ENCODE results near the gene ANXA4. TPM values are rescaled to one million over a fixed set of nuclear protein-coding genes. Genes with fewer than 3 reads are reported as not detected.
A peak's percentile ranks its signal among the peaks of the same experiment; 100 is the strongest.

Gene ANXA4
- total and polyA plus RNA-seq, 2 of the 13 experiments (the other 11 are each of a cell fraction or from before 2014, with no cell fraction given): 155 to 168 TPM

DNA sequence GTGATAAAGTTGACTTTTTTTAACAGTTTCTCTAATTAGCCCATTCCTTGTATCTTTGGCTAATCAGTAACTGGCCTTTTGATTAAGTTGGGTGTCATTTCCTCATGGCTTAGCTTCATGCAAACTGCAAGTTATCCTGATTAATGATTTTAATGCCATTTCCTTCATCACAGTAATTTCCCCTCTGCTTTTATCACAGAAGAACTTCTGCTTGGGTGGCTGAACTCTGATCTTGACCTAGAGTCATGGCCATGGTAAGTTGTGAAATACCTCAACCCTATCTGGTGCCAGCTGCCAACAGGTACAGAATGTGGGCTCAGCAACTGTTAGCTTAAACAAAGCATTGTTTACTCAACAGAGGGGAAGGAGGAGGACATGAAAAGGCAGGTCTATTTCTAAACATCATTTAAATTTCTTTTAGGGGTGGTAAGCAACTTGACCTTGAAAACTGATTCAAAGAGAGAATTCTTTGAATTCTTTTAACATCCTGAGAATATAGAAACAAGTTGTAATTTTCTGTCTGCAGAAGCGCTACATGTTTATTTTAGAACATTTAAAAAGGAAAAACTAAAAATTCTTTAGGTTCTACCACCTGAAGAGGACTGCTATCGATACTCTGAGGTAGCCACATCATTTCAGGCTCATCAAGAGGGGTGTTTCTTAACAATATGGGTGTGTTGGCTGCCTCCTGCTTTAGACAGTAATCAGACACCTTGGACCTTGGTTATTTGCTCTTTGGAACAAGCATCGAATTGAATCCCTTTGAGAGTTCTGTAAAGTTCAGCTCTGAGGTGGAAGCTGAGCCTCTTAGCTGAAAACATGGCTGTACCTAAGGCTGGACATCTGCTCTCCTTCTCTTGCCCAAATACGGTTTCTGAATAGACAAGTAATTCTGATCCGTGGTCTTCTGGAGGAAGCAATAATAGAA lies 39.7 kb downstream of the ANXA4 start (continued):
- TF ChIP-seq, protein P1, sequence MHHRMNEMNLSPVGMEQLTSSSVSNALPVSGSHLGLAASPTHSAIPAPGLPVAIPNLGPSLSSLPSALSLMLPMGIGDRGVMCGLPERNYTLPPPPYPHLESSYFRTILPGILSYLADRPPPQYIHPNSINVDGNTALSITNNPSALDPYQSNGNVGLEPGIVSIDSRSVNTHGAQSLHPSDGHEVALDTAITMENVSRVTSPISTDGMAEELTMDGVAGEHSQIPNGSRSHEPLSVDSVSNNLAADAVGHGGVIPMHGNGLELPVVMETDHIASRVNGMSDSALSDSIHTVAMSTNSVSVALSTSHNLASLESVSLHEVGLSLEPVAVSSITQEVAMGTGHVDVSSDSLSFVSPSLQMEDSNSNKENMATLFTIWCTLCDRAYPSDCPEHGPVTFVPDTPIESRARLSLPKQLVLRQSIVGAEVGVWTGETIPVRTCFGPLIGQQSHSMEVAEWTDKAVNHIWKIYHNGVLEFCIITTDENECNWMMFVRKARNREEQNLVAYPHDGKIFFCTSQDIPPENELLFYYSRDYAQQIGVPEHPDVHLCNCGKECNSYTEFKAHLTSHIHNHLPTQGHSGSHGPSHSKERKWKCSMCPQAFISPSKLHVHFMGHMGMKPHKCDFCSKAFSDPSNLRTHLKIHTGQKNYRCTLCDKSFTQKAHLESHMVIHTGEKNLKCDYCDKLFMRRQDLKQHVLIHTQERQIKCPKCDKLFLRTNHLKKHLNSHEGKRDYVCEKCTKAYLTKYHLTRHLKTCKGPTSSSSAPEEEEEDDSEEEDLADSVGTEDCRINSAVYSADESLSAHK (CRISPR knock-in tag; IDR thresholded peaks at IDR 0.05; ENCODE audit: borderline replicate concordance): no peak
- TF ChIP-seq, protein P2, sequence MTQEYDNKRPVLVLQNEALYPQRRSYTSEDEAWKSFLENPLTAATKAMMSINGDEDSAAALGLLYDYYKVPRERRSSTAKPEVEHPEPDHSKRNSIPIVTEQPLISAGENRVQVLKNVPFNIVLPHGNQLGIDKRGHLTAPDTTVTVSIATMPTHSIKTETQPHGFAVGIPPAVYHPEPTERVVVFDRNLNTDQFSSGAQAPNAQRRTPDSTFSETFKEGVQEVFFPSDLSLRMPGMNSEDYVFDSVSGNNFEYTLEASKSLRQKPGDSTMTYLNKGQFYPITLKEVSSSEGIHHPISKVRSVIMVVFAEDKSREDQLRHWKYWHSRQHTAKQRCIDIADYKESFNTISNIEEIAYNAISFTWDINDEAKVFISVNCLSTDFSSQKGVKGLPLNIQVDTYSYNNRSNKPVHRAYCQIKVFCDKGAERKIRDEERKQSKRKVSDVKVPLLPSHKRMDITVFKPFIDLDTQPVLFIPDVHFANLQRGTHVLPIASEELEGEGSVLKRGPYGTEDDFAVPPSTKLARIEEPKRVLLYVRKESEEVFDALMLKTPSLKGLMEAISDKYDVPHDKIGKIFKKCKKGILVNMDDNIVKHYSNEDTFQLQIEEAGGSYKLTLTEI (CRISPR knock-in tag; conservative IDR thresholded peaks at IDR 0.05): no peak
- TF ChIP-seq JUN (CRISPR knock-in tag; IDR thresholded peaks at IDR 0.05): peak; percentile 64
- TF ChIP-seq ZNF260 (CRISPR knock-in tag; IDR thresholded peaks at IDR 0.05; ENCODE audit: borderline replicate concordance, low read depth): no peak
- TF ChIP-seq ZNF20 (CRISPR knock-in tag; IDR thresholded peaks at IDR 0.05): no peak
- no peak for TF ChIP-seq U2AF2 (IDR thresholded peaks at IDR 0.05; ENCODE audit: low read depth, low read length)
- no peak; the same call in 1 of the 2 replicates for TF ChIP-seq SATB2 (CRISPR knock-in tag; IDR thresholded peaks at IDR 0.05)
- TF ChIP-seq MEIS1 (CRISPR knock-in tag; IDR thresholded peaks at IDR 0.05; ENCODE audit: borderline replicate concordance): peak; percentile 25; the same call in 1 of the 2 replicates
- TF ChIP-seq, protein P3, sequence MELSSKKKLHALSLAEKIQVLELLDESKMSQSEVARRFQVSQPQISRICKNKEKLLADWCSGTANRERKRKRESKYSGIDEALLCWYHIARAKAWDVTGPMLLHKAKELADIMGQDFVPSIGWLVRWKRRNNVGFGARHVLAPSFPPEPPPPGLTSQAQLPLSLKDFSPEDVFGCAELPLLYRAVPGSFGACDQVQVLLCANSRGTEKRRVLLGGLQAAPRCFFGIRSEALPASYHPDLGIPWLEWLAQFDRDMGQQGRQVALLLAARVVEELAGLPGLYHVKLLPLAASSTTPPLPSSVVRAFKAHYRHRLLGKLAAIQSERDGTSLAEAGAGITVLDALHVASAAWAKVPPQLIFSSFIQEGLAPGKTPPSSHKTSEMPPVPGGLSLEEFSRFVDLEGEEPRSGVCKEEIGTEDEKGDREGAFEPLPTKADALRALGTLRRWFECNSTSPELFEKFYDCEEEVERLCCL (CRISPR knock-in tag; IDR thresholded peaks at IDR 0.05; ENCODE audit: borderline replicate concordance): 0 out of 2 replicates have a peak, but pooled peaks have one; percentile 48
- no peak for TF ChIP-seq ZBTB3 (CRISPR knock-in tag; IDR thresholded peaks at IDR 0.05; ENCODE audit: borderline replicate concordance, low read depth)
- no peak; the same call in 1 of the 2 replicates for TF ChIP-seq RFX5 (IDR thresholded peaks at IDR 0.05; ENCODE audit: low read depth, low read length)
- no peak for TF ChIP-seq FIP1L1 (IDR thresholded peaks at IDR 0.05; ENCODE audit: borderline replicate concordance, insufficient read depth, low read depth, low read length)
- TF ChIP-seq RNF2 (conservative IDR thresholded peaks at IDR 0.05; ENCODE audit: low read depth): no peak
- TF ChIP-seq, protein P4, sequence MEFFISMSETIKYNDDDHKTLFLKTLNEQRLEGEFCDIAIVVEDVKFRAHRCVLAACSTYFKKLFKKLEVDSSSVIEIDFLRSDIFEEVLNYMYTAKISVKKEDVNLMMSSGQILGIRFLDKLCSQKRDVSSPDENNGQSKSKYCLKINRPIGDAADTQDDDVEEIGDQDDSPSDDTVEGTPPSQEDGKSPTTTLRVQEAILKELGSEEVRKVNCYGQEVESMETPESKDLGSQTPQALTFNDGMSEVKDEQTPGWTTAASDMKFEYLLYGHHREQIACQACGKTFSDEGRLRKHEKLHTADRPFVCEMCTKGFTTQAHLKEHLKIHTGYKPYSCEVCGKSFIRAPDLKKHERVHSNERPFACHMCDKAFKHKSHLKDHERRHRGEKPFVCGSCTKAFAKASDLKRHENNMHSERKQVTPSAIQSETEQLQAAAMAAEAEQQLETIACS (CRISPR knock-in tag; IDR thresholded peaks at IDR 0.05): no peak
- TF ChIP-seq, protein P5, sequence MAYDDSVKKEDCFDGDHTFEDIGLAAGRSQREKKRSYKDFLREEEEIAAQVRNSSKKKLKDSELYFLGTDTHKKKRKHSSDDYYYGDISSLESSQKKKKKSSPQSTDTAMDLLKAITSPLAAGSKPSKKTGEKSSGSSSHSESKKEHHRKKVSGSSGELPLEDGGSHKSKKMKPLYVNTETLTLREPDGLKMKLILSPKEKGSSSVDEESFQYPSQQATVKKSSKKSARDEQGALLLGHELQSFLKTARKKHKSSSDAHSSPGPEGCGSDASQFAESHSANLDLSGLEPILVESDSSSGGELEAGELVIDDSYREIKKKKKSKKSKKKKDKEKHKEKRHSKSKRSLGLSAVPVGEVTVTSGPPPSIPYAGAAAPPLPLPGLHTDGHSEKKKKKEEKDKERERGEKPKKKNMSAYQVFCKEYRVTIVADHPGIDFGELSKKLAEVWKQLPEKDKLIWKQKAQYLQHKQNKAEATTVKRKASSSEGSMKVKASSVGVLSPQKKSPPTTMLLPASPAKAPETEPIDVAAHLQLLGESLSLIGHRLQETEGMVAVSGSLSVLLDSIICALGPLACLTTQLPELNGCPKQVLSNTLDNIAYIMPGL (CRISPR knock-in tag; IDR thresholded peaks at IDR 0.05; ENCODE audit: borderline replicate concordance in 1 of 2, low read depth in 1 of 2): peak; percentile 42 to 68; a peak in 2 of 4 replicates
- TF ChIP-seq CREB1 (IDR thresholded peaks at IDR 0.05): no peak
- TF ChIP-seq CREB1 (CRISPR knock-in tag; IDR thresholded peaks at IDR 0.05): peak; percentile 89
- TF ChIP-seq SMARCC2 (IDR thresholded peaks at IDR 0.05): no peak

All from HepG2 (cell line).